ENCODE data around the gene PTPDC1. TPM values are rescaled to one million over a fixed set of nuclear protein-coding genes. Genes with fewer than 3 reads are reported as not detected.
A peak's percentile ranks its signal among the peaks of the same experiment; 100 is the strongest.
"Not testable (repeated sequence)": the region's sequence is repeated elsewhere in the genome, so short reads cannot be mapped to it uniquely, and the experiment has no call there.

Gene PTPDC1
- total and polyA plus RNA-seq, 4 donors, result 4.0 to 12.9 (median 9.3) TPM

- no peak overlapping the region for H3K4me3 ChIP-seq (ENCODE audit: low read length in 2 of 2)
- 87 to 89% methylated on average over 1 of the region's 1 CpG for WGBS, 2 donors
These were observed 1.3 kb upstream of the PTPDC1 start for GRCh38 chr9:94082956-94083355.

GRCh38 chr9:94083384-94083783, 880 bp upstream of the PTPDC1 start:
- H3K27ac ChIP-seq (ENCODE audit: low read depth in 1 of 2, low read length in 2 of 2), result no peak overlapping the region
- 78 to 92% methylated on average over 6 of the region's 6 CpGs for WGBS, 2 donors
- DNase-seq (no peak), ATAC-seq (ENCODE audit: low FRiP score) (no peak)
- peaks cover 0 to 3% of the 10 kb centered on the region in 2 donors for H3K36me3 ChIP-seq (ENCODE audit: control insufficient read depth in 1 of 2, insufficient read depth in 2 of 2, low read length in 1 of 2)
- H3K27me3 ChIP-seq (ENCODE audit: control insufficient read depth in 1 of 2, insufficient read depth in 2 of 2, low read length in 1 of 2), result no peaks in the 10 kb centered on the region
- intact Hi-C loops (cut with DNase I), result no loop called here
- no peaks in the 10 kb centered on the region for H3K4me1 ChIP-seq (ENCODE audit: control insufficient read depth in 1 of 2, insufficient read depth in 2 of 2, low read length in 2 of 2)
- no peaks in the 10 kb centered on the region for H3K9me3 ChIP-seq (ENCODE audit: control insufficient read depth, low read length)
- H3K4me3 ChIP-seq (ENCODE audit: low read length in 2 of 2), result no peak overlapping the region

More at GRCh38 chr9:94082956-94083355, 1.3 kb upstream of the PTPDC1 start:
- H3K36me3 ChIP-seq (ENCODE audit: control insufficient read depth in 1 of 2, insufficient read depth in 2 of 2, low read length in 1 of 2), result peaks cover 0 to 3% of the 10 kb centered on the region in 2 donors
- H3K27ac ChIP-seq (ENCODE audit: low read depth in 1 of 2, low read length in 2 of 2), result no peak overlapping the region
- DNase-seq (no peak), ATAC-seq (ENCODE audit: low FRiP score) (no peak)
- no peaks in the 10 kb centered on the region for H3K27me3 ChIP-seq (ENCODE audit: control insufficient read depth in 1 of 2, insufficient read depth in 2 of 2, low read length in 1 of 2)
- no peaks in the 10 kb centered on the region for H3K4me1 ChIP-seq (ENCODE audit: control insufficient read depth in 1 of 2, insufficient read depth in 2 of 2, low read length in 2 of 2)
- no peaks in the 10 kb centered on the region for H3K9me3 ChIP-seq (ENCODE audit: control insufficient read depth, low read length)
- intact Hi-C loops (cut with DNase I), result no loop called here

GRCh38 chr9:94085062-94085639, 887 bp downstream of the PTPDC1 start:
- Histone ChIP-seq H3K36me3 (ENCODE audit: control insufficient read depth in 1 of 2, insufficient read depth in 2 of 2, low read length in 1 of 2) (peaks cover 0 to 3% of the 10 kb centered on the region in 2 donors), H3K27ac (ENCODE audit: low read depth in 1 of 2, low read length in 2 of 2) (no peak overlapping the region), H3K27me3 (ENCODE audit: control insufficient read depth in 1 of 2, insufficient read depth in 2 of 2, low read length in 1 of 2) (no peaks in the 10 kb centered on the region), H3K9me3 (ENCODE audit: control insufficient read depth, low read length) (no peaks in the 10 kb centered on the region), H3K4me3 (ENCODE audit: low read length in 2 of 2) (no peak overlapping the region), H3K4me1 (ENCODE audit: control insufficient read depth in 1 of 2, insufficient read depth in 2 of 2, low read length in 2 of 2) (no peaks in the 10 kb centered on the region)
- DNase-seq, result no peak
- WGBS, 2 donors, result 88 to 94% methylated on average over 6 of the region's 6 CpGs
- intact Hi-C loops (cut with DNase I), result no loop called here
- no peak for ATAC-seq (ENCODE audit: low FRiP score)

- Histone ChIP-seq H3K36me3 (ENCODE audit: control insufficient read depth in 1 of 2, insufficient read depth in 2 of 2, low read length in 1 of 2) (peaks cover 0 to 3% of the 10 kb centered on the region in 2 donors), H3K4me3 (ENCODE audit: low read length in 2 of 2) (no peak overlapping the region), H3K4me1 (ENCODE audit: control insufficient read depth in 1 of 2, insufficient read depth in 2 of 2, low read length in 2 of 2) (no peaks in the 10 kb centered on the region), H3K9me3 (ENCODE audit: control insufficient read depth, low read length) (no peaks in the 10 kb centered on the region), H3K27me3 (ENCODE audit: control insufficient read depth in 1 of 2, insufficient read depth in 2 of 2, low read length in 1 of 2) (no peaks in the 10 kb centered on the region), H3K27ac (ENCODE audit: low read depth in 1 of 2, low read length in 2 of 2) (no peak overlapping the region)
- DNase-seq (no peak), ATAC-seq (ENCODE audit: low FRiP score) (no peak)
- WGBS, 2 donors, result 32 to 49% methylated on average over 3 of the region's 3 CpGs
- intact Hi-C loops (cut with DNase I), result no loop called here
These were observed 2.5 kb downstream of the PTPDC1 start for GRCh38 chr9:94086486-94087345.

GRCh38 chr9:94094219-94095145, 10.2 kb downstream of the PTPDC1 start:
- H3K36me3 ChIP-seq (ENCODE audit: control insufficient read depth in 1 of 2, insufficient read depth in 2 of 2, low read length in 1 of 2); ATAC-seq (ENCODE audit: low FRiP score); H3K4me3 ChIP-seq (ENCODE audit: low read length in 2 of 2); H3K9me3 ChIP-seq (ENCODE audit: control insufficient read depth, low read length); DNase-seq; H3K27me3 ChIP-seq (ENCODE audit: control insufficient read depth in 1 of 2, insufficient read depth in 2 of 2, low read length in 1 of 2); H3K27ac ChIP-seq (ENCODE audit: low read depth in 1 of 2, low read length in 2 of 2); intact Hi-C loops (cut with DNase I); H3K4me1 ChIP-seq (ENCODE audit: control insufficient read depth in 1 of 2, insufficient read depth in 2 of 2, low read length in 2 of 2): not testable (repeated sequence)
- 86 to 89% methylated on average over 29 to 30 of the region's 33 CpGs for WGBS, 2 donors

- no peak overlapping the region for H3K4me3 ChIP-seq (ENCODE audit: low read length in 2 of 2)
- peaks cover 0 to 3% of the 10 kb centered on the region in 2 donors for H3K36me3 ChIP-seq (ENCODE audit: control insufficient read depth in 1 of 2, insufficient read depth in 2 of 2, low read length in 1 of 2)
- 92 to 93% methylated on average over 9 of the region's 9 CpGs for whole genome bisulfite sequencing, 2 donors
These were observed 12.7 kb downstream of the PTPDC1 start for GRCh38 chr9:94096819-94097577.

GRCh38 chr9:94097788-94098414, 13.6 kb downstream of the PTPDC1 start:
- Histone ChIP-seq H3K36me3 (ENCODE audit: control insufficient read depth in 1 of 2, insufficient read depth in 2 of 2, low read length in 1 of 2) (peaks cover 0 to 3% of the 10 kb centered on the region in 2 donors), H3K27ac (ENCODE audit: low read depth in 1 of 2, low read length in 2 of 2) (no peak overlapping the region), H3K9me3 (ENCODE audit: control insufficient read depth, low read length) (no peaks in the 10 kb centered on the region), H3K27me3 (ENCODE audit: control insufficient read depth in 1 of 2, insufficient read depth in 2 of 2, low read length in 1 of 2) (no peaks in the 10 kb centered on the region), H3K4me1 (ENCODE audit: control insufficient read depth in 1 of 2, insufficient read depth in 2 of 2, low read length in 2 of 2) (no peaks in the 10 kb centered on the region), H3K4me3 (ENCODE audit: low read length in 2 of 2) (no peak overlapping the region)
- ATAC-seq (ENCODE audit: low FRiP score), result no peak
- 90 to 93% methylated on average over 6 of the region's 6 CpGs for WGBS, 2 donors
- peak in 1 of 2 donors; percentile 47 for DNase-seq
- intact Hi-C loops (cut with DNase I), result no loop called here

More at GRCh38 chr9:94096819-94097577, 12.7 kb downstream of the PTPDC1 start:
- Histone ChIP-seq H3K4me1 (ENCODE audit: control insufficient read depth in 1 of 2, insufficient read depth in 2 of 2, low read length in 2 of 2) (no peaks in the 10 kb centered on the region), H3K27ac (ENCODE audit: low read depth in 1 of 2, low read length in 2 of 2) (no peak overlapping the region), H3K27me3 (ENCODE audit: control insufficient read depth in 1 of 2, insufficient read depth in 2 of 2, low read length in 1 of 2) (no peaks in the 10 kb centered on the region), H3K9me3 (ENCODE audit: control insufficient read depth, low read length) (no peaks in the 10 kb centered on the region)
- DNase-seq, result no peak
- no peak for ATAC-seq (ENCODE audit: low FRiP score)
- intact Hi-C loops (cut with DNase I), result no loop called here
